Endothelial cell of umbilical vein (primary cell): ENCODE data around the gene ARHGAP21. TPM values are rescaled to one million over a fixed set of nuclear protein-coding genes. Genes with fewer than 3 reads are reported as not detected.

ENCODE experiments used
- BruUV-seq: library from RNA; stranded (reverse); fragments of 400-500 nt; replicated peaks from 2 replicates; lab custom pipeline; 2021; lab: Mats Ljungman, UMichigan
- CTCF ChIA-PET: fragments of 300-600, 350-600 bp; sonication (Branson Sonifier 250); formaldehyde crosslinking; loops from one replicate; lab custom pipeline; 2021; ENCODE audit warnings: antibody characterized with exemption, inconsistent platforms; lab: Charles Lee
- POLR2A ChIA-PET: fragments of 300-600, 350-600 bp; sonication (Branson Sonifier 250); formaldehyde crosslinking; loops from one replicate; lab custom pipeline; 2021; ENCODE audit warnings: antibody characterized with exemption, inconsistent platforms; lab: Charles Lee
- DNase-seq: peaks from one replicate; pipeline ENCODE4 v3.0.0-alpha.2; 2011; ENCODE audit warnings: low read depth, low spot score
- FAIRE-seq: peaks from 2 replicates; lab custom pipeline; 2011; peaks lifted over from hg19 to GRCh38; lab: Jason Lieb, UNC
- H2AFZ ChIP-seq: 2 replicates; pipeline ENCODE4 v1.6.0; 2012; ENCODE audit warnings: low read depth, low read length, control low read depth, inconsistent platforms
- H3K27ac ChIP-seq: 2 replicates; pipeline ENCODE4 v1.5.1; 2011; ENCODE audit warnings: low read depth, mild to moderate bottlenecking, control low read depth, low read length, moderate library complexity; ENCODE audit not compliant: insufficient read depth
- H3K27me3 ChIP-seq, 2 experiments: 2 replicates each; pipeline versions ENCODE4 v1.6.0 to v1.6.1; 2011; ENCODE audit warnings: low read length in 2 of 2, mixed read lengths in 1 of 2; ENCODE audit not compliant: control insufficient read depth in 2 of 2, insufficient read depth in 2 of 2
- H3K36me3 ChIP-seq, 2 experiments: 2 replicates in 1 of 2; 3 replicates in 1 of 2; pipeline ENCODE4 v1.5.1; 2011; ENCODE audit warnings: low read length in 2 of 2, mild to moderate bottlenecking in 1 of 2, moderate library complexity in 1 of 2; ENCODE audit not compliant: control insufficient read depth in 2 of 2, insufficient read depth in 2 of 2; ENCODE audit errors: extremely low read depth in 1 of 2
- H3K4me1 ChIP-seq: 3 replicates; pipeline ENCODE4 v1.5.1; 2011; ENCODE audit warnings: mild to moderate bottlenecking, low read length; ENCODE audit not compliant: control insufficient read depth, insufficient read depth; ENCODE audit errors: extremely low read depth
- H3K4me2 ChIP-seq: 2 replicates; pipeline ENCODE4 v1.6.1; 2011; ENCODE audit warnings: low read length, control low read depth, mixed read lengths; ENCODE audit not compliant: insufficient read depth
- H3K4me3 ChIP-seq, 3 experiments: fragments of 200-600 bp in 1 of 3; sonication (generic), shearing (Covaris generic) in 1 of 3; replicated peaks in 1 of 3; 2 replicates each; pipeline ENCODE4 v1.5.1; 2011 to 2016; ENCODE audit warnings: control low read depth in 3 of 3, low read length in 3 of 3, mild to moderate bottlenecking in 2 of 3, inconsistent platforms in 1 of 3, low read depth in 1 of 3, moderate library complexity in 1 of 3; ENCODE audit not compliant: insufficient read depth in 1 of 3
- H3K79me2 ChIP-seq: 2 replicates; pipeline ENCODE4 v1.6.0; 2012; ENCODE audit warnings: low read length, inconsistent platforms; ENCODE audit not compliant: control insufficient read depth, insufficient read depth
- H3K9ac ChIP-seq: replicated peaks from 2 replicates; pipeline ENCODE3; 2011; ENCODE audit warnings: low read length, control low read depth; ENCODE audit not compliant: insufficient read depth; ENCODE audit errors: extremely low read depth
- H3K9me1 ChIP-seq: replicated peaks from 3 replicates; pipeline ENCODE4 v1.6.0; 2011; ENCODE audit warnings: mild to moderate bottlenecking, low read length; ENCODE audit not compliant: control insufficient read depth, insufficient read depth; ENCODE audit errors: extremely low read depth
- H3K9me3 ChIP-seq: replicated peaks from 2 replicates; pipeline ENCODE4 v1.5.1; 2012; ENCODE audit warnings: low read length, inconsistent platforms; ENCODE audit not compliant: control insufficient read depth, insufficient read depth
- H4K20me1 ChIP-seq: replicated peaks from 2 replicates; pipeline ENCODE3; 2011; ENCODE audit warnings: mild to moderate bottlenecking, low read length; ENCODE audit not compliant: control insufficient read depth, insufficient read depth; ENCODE audit errors: extremely low read depth
- CTCF ChIP-seq, 2 donors: IDR thresholded peaks; 1 replicate in 1 of 2; 2 replicates in 1 of 2; pipeline ENCODE4 v1.5.1; 2011; ENCODE audit warnings: low read length in 2 of 2, mild to moderate bottlenecking in 2 of 2, moderate library complexity in 2 of 2, control low read depth in 1 of 2, inconsistent platforms in 1 of 2, low read depth in 1 of 2; ENCODE audit not compliant: insufficient read depth in 1 of 2; ENCODE audit errors: extremely low read depth in 1 of 2
- EZH2 ChIP-seq: IDR thresholded peaks from 2 replicates; pipeline ENCODE4 v1.6.1; 2012; ENCODE audit warnings: borderline replicate concordance, low read depth, mild to moderate bottlenecking, moderate library complexity, low read length, inconsistent platforms; ENCODE audit not compliant: severe bottlenecking
- FOS ChIP-seq: IDR thresholded peaks from 2 replicates; pipeline ENCODE4 v1.6.1; 2011; ENCODE audit warnings: mild to moderate bottlenecking, low read length, moderate library complexity, borderline replicate concordance; ENCODE audit not compliant: insufficient read depth
- GATA2 ChIP-seq: IDR thresholded peaks from 2 replicates; pipeline ENCODE4 v1.7.0; 2011; ENCODE audit warnings: low read depth, mild to moderate bottlenecking, moderate library complexity, mixed read lengths, low read length; ENCODE audit not compliant: insufficient read length, insufficient read depth
- JUN ChIP-seq: IDR thresholded peaks from 2 replicates; pipeline ENCODE4 v1.6.1; 2011; ENCODE audit warnings: borderline replicate concordance, low read depth; ENCODE audit not compliant: insufficient read length, insufficient read depth
- MAX ChIP-seq: IDR thresholded peaks from 2 replicates; pipeline ENCODE4 v1.6.1; 2011; ENCODE audit not compliant: insufficient read depth, insufficient read length
- MYC ChIP-seq: IDR thresholded peaks from one replicate; pipeline ENCODE4 v1.6.1; 2011; ENCODE audit warnings: mild to moderate bottlenecking, low read depth, low read length
- POLR2A ChIP-seq: IDR thresholded peaks from 2 replicates; pipeline ENCODE4 v1.6.1; 2012; ENCODE audit warnings: low read depth, mild to moderate bottlenecking, control low read depth, low read length
- POLR2AphosphoS5 ChIP-seq: IDR thresholded peaks from 2 replicates; pipeline ENCODE4 v1.6.1; 2012; ENCODE audit warnings: low read depth, mild to moderate bottlenecking, control low read depth, low read length, moderate library complexity; ENCODE audit not compliant: insufficient read depth
- dilution Hi-C: fragments of 300-500 bp; cut with MboI; formaldehyde crosslinking; loops from one replicate; pipeline ENCODE4 v1.15.0; 2019; ENCODE audit warnings: low sequenced_read_pairs; ENCODE audit not compliant: extremely low pct_ligation_motif_present
- intact Hi-C: fragments of 100-400 bp; cut with micrococcal nuclease; formaldehyde crosslinking; loops from one replicate; pipeline ENCODE4 v1.10.0; 2022
- polyA plus RNA-seq, 4 experiments: library from polyadenylated mRNA; depleted of rRNA in 3 of 4; stranded (reverse) in 3 of 4; unstranded in 1 of 4; fragments of >200 nt; gene quantifications; 2 replicates each; pipeline versions ENCODE4 v1.2.1 to v1.2.3, GENCODE V29; 2011 to 2012; ENCODE audit warnings: missing spikeins in 1 of 4
- total RNA-seq: library from RNA; stranded (reverse); gene quantifications from 2 replicates; pipeline ENCODE4 v1.2.3, GENCODE V29; 2021

Gene ARHGAP21
- total and polyA plus RNA-seq, 2 donors (not counting 3 experiments of a cell fraction or from before 2014, with no cell fraction given): 29.5 to 97.8 TPM

- Histone ChIP-seq H3K27me3 (no peaks in the 10 kb centered on the region), H3K27ac (no peak overlapping the region), H3K9me3 (no peaks in the 10 kb centered on the region), H3K4me2 (no peak overlapping the region), H3K36me3 (no peaks in the 10 kb centered on the region), H2AFZ (no peak overlapping the region), H3K9ac (no peak overlapping the region), H3K9me1 (no peaks in the 10 kb centered on the region), H3K4me1 (peaks cover 18% of the 10 kb centered on the region), H3K4me3 (no peak overlapping the region), H4K20me1 (peaks cover 10% of the 10 kb centered on the region), H3K79me2 (peaks cover 97% of the 10 kb centered on the region)
- intact Hi-C loops: no loop called here
- POLR2A ChIA-PET: no interaction called here
- no TSS peak for BruUV-seq
- FAIRE-seq: no peak
- dilution Hi-C loops: no loop called here
- DNase-seq: no peak
- CTCF ChIA-PET: interaction anchor here (0.8 to 1.8 kb wide), 8 partner anchors 15 to 373 kb away, joined by 3 to 7 read pairs (median 4); partner anchors contain the start of gene ARHGAP21
- TF ChIP-seq JUN: no peak
Observed at GRCh38 chr10:24708081-24708480, 15.6 kb downstream of the ARHGAP21 start.

GRCh38 chr10:24707445-24707844, 16.2 kb downstream of the ARHGAP21 start:
- intact Hi-C loops (loop anchor here (2.0 kb wide), 1 partner anchor 13 kb away; no protein-coding TSS in a partner anchor), dilution Hi-C loops (no loop called here)
- no peaks in the 10 kb centered on the region for H3K27me3 ChIP-seq
- no peak overlapping the region for H3K4me2 ChIP-seq
- peaks cover 14% of the 10 kb centered on the region for H4K20me1 ChIP-seq
- peaks cover 18% of the 10 kb centered on the region for H3K4me1 ChIP-seq
- H3K9me3 ChIP-seq: no peaks in the 10 kb centered on the region
- ChIA-PET POLR2A (no interaction called here), CTCF (interaction anchor here (0.8 to 2.2 kb wide), 12 partner anchors 10 to 374 kb away, joined by 3 to 14 read pairs (median 4); partner anchors contain the start of gene ARHGAP21)
- H3K9ac ChIP-seq: no peak overlapping the region
- no TSS peak for BruUV-seq
- FAIRE-seq (no peak), DNase-seq (no peak)
- no peaks in the 10 kb centered on the region for H3K36me3 ChIP-seq
- peaks cover 96% of the 10 kb centered on the region for H3K79me2 ChIP-seq
- H3K27ac ChIP-seq: no peak overlapping the region
- no peak for TF ChIP-seq POLR2AphosphoS5
- TF ChIP-seq GATA2: no peak
- TF ChIP-seq JUN: no peak
- no peak for TF ChIP-seq CTCF (IDR thresholded peaks at IDR 0.05; ENCODE audit: extremely low read depth in 1 of 2, insufficient read depth in 1 of 2, low read depth in 1 of 2, low read length in 2 of 2)
- no peak for TF ChIP-seq MAX
- TF ChIP-seq MYC: no peak
- TF ChIP-seq POLR2A: no peak
- no peak for TF ChIP-seq FOS
- no peak for TF ChIP-seq EZH2
- no peak overlapping the region for H2AFZ ChIP-seq
- H3K9me1 ChIP-seq: no peaks in the 10 kb centered on the region
- H3K4me3 ChIP-seq: no peak overlapping the region
